Purkinje cell (primary cell): ENCODE results near the gene OSTC. TPM values are rescaled to one million over a fixed set of nuclear protein-coding genes. Genes with fewer than 3 reads are reported as not detected.

ENCODE experiments used
- polyA plus RNA-seq: library from polyadenylated mRNA; unstranded; fragments of >200 nt; fragmentation: Nextera tagmentation; gene quantifications from 2 replicates; pipeline ENCODE4 v1.2.1, GENCODE V29; 2014

OSTC gene
- 342 and 379 TPM in 2 replicates for polyA plus RNA-seq

GRCh38 chr4:108650212-108651013, at the start of gene OSTC:
Gene OSTC, plus strand, starts transcription at chr4:108650599. Its CDS starts 57 bp downstream, at chr4:108650656.

GRCh38 chr4:108620101-108620932, 30.1 kb upstream of the OSTC start, which contains the start of gene RPL34:
Gene RPL34, plus strand, starts transcription at chr4:108620576. Its CDS starts 1,384 bp downstream, at chr4:108621960.

Other genes with a start within 250 kb of the OSTC start
- gene RPL34, start 30.0 kb upstream of the OSTC start, polyA plus RNA-seq: 1,118 and 1,165 TPM in 2 replicates
- gene ETNPPL, start 112.5 kb downstream of the OSTC start, polyA plus RNA-seq: 5.8 and 7.5 TPM in 2 replicates